GM19023 (cell line): ENCODE measurements around the gene HSD17B12.

Source experiments
- ATAC-seq: cut with Tn5 transposase; IDR thresholded peaks from one replicate; pipeline ENCODE4 v1.9.1; 2021; ENCODE audit warnings: mild to moderate bottlenecking, moderate library complexity; ENCODE audit not compliant: unreplicated experiment

The HSD17B12 gene

GRCh38 chr11:43797337-43797736, 116.8 kb downstream of the HSD17B12 start:
- no peak for ATAC-seq

DNA sequence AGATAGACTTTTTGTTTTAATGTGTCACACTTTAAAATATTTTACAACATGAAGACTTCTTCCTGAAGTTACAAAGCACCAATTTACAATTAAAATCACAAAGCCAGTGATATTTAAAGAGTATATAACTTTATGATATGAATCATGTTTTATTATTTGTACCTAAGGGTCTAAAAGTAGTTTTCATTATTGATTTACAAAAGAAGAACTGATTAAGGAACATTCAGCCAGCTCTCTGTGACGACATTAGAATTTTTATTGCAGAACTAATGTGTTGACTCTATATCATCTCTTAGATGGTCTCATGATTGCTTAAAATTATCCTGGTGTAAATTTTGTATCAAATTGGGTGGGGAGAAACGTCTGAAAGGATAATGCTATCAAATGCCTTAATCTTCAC, 117.3 kb downstream of the HSD17B12 start:
- no peak for ATAC-seq

DNA sequence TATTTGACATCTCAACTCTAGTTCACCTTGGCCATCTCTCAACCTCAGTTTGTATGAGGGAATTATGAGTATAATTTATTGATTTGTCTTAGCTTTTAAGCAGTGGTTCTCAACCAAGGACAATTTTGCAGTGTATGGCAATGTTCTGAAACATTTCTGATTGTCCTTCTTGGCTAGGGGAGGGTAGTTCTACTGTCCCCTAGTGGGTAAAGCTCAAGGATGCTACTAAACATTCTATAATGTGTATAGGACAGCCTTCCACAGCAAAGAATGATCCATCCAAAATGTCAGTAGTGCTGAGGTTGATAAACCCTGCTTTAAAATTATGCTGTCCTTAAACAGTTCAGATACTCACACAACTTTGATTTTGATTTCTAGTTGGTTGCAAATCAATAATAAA, 122.0 kb downstream of the HSD17B12 start:
- no peak for ATAC-seq

DNA sequence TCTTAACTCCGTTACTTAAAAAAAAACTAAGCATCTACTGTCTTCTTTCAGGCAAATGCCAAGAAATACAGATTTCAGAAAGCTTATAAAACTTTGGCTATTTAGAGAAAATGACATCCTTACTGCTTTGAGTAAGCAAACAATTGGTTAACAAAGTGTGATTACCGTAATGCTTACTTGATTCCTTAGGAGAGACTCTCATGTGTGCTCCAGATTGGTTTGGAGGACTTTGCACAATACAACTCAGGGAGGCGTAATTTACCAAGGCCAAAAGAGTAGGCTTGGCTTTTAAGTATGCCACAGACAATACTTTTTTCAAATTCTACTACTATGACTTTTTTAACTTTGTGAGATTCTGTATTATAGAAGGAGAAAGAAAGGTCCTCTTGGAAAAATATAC, 123.2 kb downstream of the HSD17B12 start:
- ATAC-seq: no peak

GRCh38 chr11:43806976-43807375, 126.4 kb downstream of the HSD17B12 start:
- no peak for ATAC-seq

DNA sequence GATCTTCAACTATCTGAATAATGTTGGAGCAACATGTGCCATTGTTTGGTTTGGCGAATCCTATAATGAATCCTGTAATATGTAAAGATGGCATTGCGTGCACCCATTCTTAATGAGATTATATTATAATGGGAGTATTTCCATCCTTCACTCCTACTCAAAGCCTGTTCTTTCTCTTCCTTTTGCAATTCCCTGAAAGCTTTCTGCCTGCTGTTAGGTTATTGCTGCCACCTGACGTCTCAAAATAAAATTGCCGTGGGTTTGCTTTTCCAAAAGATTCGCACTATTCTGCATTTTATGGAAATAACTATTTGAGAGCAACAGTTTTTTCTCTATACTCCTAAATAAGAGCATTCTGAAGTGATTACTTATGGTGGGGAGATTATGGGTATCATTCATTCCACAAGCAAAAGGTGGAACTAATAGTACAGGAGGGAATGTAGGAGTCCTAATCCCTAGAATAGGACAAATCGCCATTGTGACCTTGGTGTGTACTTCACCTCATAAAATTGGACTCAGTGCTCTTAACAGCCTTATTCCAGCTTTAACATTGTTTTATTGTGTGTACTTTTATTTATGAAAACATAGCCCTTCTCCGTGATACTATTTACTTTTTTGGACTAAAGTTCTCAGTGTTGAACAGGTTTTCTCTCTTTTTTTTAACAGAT, 130.5 kb downstream of the HSD17B12 start:
- no peak for ATAC-seq

DNA sequence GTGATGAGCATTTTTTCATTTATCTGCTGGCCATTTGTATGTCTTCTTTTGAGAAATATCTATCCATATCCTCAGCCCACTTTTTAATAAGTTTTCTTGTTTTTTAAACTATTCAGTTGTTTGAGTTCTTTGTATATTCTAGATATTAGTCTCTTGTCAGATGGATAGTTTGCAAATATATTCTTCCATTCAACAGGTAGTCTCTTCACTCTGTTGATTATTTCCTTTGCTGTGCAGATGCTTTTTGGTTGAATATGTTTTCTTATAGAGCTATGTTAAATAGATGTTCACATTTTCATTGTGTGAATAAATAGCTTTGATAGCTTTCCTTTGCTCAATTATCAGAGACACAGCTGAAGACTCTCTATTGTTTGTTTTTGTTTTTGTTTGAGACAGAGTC, 131.9 kb downstream of the HSD17B12 start:
- ATAC-seq: no peak

DNA sequence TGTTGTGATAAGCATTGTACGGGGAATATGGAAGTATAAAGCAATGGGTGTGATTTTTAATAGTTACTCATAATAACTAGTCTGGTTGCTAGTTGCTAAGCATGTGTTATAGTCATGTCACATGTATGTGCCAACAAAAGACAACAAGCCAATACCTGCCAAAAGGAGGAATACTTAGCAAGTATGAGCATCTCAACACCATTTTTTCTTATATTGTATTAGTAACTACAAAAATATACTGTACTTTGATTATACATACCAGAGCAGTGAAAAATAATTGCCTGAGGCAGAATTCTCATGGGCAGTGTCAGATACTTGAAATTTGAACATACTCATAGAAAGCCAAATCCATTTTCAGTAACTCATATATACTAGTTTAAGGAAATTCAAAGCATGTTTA, 137.7 kb downstream of the HSD17B12 start:
- ATAC-seq: no peak

- ATAC-seq: no peak
Measured at GRCh38 chr11:43819926-43820325, 139.4 kb downstream of the HSD17B12 start.

- ATAC-seq: no peak
Measured at GRCh38 chr11:43823316-43823715, 142.8 kb downstream of the HSD17B12 start.

DNA sequence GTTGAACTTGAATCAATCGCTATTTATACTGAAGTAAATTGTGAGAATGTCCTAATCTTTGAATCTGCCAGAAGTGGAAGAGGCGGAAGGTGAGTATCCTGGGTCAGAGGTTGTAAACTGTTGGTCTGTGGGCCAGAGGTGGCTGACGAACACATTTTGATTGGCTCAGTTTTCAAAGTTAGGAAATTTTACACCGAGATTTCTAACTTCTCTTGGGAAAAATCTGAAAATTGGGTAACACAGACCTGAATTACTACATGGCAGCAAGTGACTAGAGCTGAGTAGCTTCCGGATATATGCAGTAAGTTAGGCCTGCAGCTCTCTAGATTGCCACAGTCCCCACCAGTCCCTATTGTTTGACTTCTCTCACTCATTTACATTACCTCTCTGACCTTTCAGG, 143.3 kb downstream of the HSD17B12 start:
- no peak for ATAC-seq

DNA sequence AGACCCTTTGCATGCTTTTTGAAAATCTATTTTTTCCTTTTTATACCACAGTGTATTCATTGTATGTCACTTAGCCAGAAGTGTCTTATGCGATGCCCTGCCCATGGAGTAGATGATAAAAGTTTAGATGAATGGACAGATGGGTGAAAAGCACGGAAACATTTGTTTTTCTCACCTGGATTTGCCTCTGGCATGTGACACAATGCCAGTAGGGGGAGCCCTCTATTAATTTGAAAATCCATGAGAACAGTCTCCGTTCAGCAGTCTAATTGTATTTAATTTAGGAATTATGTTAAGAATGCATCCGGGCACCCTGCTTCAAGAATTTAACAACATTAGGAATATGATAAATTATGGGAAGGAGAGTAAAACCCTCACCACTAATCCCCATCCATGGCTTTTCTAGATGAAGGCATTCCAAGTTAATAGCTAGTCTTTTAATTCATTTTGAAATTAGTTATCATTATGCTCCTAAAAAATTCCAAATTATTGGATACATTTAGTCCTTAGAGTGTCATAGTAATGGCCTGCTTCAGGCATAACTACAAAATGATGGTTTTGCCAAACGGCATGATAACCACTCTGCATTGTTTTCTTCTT, 144.8 kb downstream of the HSD17B12 start:
- ATAC-seq: no peak

GRCh38 chr11:43830928-43831440, 150.4 kb downstream of the HSD17B12 start:
- no peak for ATAC-seq

DNA sequence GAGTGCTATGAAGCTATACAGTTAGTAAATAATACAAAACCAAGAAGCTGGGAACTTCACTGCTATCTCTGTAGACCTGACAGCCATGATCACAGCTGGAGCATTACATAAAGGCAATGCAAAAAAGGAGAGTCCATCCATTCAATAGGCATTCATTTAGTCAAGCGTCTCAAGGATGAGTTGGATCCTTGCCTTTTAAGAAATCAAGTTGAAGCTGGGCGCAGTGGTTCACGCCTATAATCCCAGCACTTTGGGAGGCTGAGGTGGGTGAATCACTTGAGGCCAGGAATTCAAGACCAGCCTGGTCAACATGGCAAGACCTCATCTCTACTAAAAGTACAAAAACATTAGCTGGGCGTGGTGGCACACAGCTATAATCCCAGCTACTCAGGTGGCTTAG, 152.0 kb downstream of the HSD17B12 start:
- no peak for ATAC-seq

DNA sequence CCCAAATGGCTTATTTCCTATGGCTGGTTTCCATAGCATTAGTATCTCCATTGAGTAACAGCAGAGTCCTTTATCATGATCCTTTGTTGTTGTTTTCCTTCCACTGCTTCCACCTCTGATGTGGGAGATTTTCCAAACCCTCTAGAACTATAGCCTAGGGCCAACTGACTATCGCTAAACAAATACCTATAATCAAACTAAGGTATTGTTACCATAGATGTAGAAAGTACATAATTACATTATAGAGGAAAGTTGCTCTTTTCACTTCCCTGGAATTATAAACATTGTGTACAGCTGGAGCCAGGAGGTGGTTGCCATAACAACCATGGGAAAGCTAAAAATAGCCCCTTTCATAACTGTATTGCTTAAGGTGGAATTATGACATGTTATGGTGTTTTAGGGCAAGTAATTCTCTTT, 153.1 kb downstream of the HSD17B12 start:
- ATAC-seq: no peak

GRCh38 chr11:43834286-43834685, 153.7 kb downstream of the HSD17B12 start:
- no peak for ATAC-seq

- no peak for ATAC-seq
Measured at GRCh38 chr11:43835104-43835503, 154.6 kb downstream of the HSD17B12 start.

DNA sequence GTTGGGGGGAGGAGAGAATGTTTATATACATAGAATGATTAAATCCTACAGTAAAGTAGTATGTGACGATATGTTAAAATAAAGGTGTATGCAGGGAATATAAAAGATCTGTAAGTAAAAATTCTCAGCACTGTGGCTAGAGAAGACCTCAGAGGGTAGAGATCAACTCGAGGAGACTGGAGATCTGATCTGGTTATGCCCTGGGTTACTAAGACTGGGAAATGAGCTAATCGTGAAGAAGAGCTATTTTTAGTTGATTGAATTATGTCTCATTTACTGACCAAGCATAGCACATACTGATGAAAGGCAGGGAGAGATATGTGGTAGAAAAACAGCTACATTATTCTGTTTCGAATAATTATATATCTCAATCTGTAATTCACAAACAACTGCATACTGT, 157.3 kb downstream of the HSD17B12 start:
- ATAC-seq: no peak

DNA sequence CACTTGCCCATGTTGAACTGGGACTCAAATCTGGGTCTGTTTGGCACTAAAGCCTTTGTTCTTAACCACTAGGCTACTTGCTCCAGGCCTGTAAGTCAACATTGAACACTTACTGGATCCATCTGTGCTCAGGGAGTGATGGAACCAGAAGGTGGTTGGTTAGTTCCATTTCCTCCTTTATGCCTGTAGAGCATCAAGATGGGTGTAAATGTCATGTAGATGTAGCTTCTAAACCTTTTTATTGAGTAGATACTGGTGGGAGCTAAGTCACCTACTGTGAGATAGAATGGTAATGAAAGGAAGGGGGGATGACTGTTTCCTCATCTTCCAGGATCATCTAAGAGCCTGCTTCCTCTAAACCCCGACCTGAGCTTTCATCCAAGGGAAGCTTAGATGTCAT, 161.5 kb downstream of the HSD17B12 start:
- ATAC-seq: no peak

DNA sequence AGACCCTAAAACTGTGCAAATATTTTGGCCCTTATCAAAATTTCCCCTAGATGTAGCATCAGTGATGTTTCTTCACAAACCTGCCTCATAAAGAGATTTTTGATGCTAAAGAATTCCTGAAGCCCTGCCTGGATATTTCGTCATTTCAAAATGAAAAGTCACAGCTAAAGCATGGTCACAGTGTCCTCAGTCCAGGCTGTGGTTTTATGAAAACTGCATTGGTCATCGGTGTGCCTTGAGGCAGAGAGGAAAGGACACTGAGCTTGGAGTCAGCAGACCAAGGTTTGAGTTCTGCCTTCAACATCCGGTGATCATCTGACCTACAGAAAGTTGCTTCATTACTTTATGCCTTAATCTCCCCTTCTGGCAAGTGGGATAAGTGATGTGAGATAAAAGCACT, 165.3 kb downstream of the HSD17B12 start:
- no peak for ATAC-seq

DNA sequence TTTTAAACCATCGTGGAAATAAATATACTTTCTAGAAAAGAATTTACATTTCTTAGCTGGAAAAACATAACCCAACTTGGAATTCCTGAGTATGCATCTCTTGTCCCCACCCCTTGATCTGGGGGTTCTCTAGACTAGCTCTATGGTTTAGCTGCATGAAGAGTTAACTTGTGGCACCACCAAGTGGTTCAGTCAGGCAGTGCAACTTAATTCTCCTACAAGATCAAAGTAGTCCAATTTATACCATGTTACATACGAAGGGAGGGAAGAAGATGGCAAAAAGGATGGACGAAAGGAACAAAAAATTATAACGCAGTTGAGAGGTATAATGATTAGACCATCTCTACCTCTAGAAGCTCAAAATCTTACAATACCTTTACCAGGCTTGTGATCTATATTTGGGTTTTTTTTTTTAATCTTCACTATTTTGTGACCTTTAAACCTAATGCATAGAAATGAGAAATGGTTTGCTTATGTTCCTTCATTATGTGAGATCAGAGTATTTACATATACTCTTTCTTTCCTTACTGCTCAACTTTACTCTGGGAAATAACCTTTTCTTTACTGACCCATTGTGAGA, 171.6 kb downstream of the HSD17B12 start:
- peak; percentile 88 for ATAC-seq

DNA sequence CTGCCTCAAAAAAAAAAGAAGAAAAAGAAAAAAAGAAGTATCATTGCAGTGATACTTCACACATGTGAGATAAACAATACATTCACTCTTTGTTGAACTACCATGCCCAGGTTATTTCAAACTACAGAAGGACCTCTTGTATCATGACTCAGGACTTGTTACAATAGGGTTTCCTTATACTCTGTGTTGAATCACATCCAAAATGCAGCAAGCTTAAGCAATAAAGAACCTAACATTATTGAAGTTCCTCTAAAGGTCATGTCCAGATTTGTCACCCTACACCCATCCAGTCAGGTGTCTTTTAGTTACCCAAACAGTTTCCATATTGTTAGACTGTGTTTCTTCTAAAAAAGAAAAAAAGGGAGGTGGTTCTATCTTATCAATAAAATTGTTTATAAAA, 173.2 kb downstream of the HSD17B12 start:
- ATAC-seq: no peak
